Renal pelvis (tissue), 12 donors: ENCODE results near the gene TP53TG3F. TPM values are rescaled to one million over a fixed set of nuclear protein-coding genes. Genes with fewer than 3 reads are reported as not detected.
"Not testable (repeated sequence)": the region's sequence is repeated elsewhere in the genome, so short reads cannot be mapped to it uniquely, and the experiment has no call there.

Source experiments
- DNase-seq: peaks from one replicate; pipeline ENCODE4 v3.0.0-alpha.2; 2013
- long read RNA-seq, 16 experiments: transcript quantifications; one replicate each; lab custom pipeline, GENCODE V29; 2026
- polyA plus RNA-seq, 3 donors: library from polyadenylated mRNA; unstranded; fragments of 120-200 nt; gene quantifications; one replicate each; pipeline ENCODE4 v1.2.1, GENCODE V29; 2013; ENCODE audit not compliant: insufficient read length in 3 of 3

TP53TG3F gene
- polyA plus RNA-seq = not detected
- long read RNA-seq, donor 1 = 0 reads
- long read RNA-seq, donor 2 = 0 reads
- long read RNA-seq, donor 3 = 0 reads
- long read RNA-seq, donor 4 = 0 reads
- long read RNA-seq, donor 5 = 0 reads
- long read RNA-seq, donor 6 = 0 reads
- long read RNA-seq, donor 7 = 0 reads
- long read RNA-seq, donor 8 = 0 reads
- long read RNA-seq, donor 9 = 0 reads
- long read RNA-seq, donor 10 = 0 reads
- long read RNA-seq, donor 11 = 0 reads
- long read RNA-seq, donor 12 = 0 reads
- long read RNA-seq, donor 13 = 0 reads
- long read RNA-seq, donor 14 = 0 reads
- long read RNA-seq, donor 15 = 0 reads
- long read RNA-seq, donor 16 = 0 reads

GRCh38 chr16:33459312-33459711, at the start of gene TP53TG3F:
TSS of gene TP53TG3F (plus strand) at chr16:33459612. CDS start at chr16:33459680, 68 bp downstream.
- DNase-seq = not testable (repeated sequence)

- not testable (repeated sequence) for DNase-seq
Measured at GRCh38 chr16:33491611-33492010, 32.2 kb downstream of the TP53TG3F start.

- DNase-seq = not testable (repeated sequence)
Measured at GRCh38 chr16:33507231-33507630, 47.8 kb downstream of the TP53TG3F start.

- not testable (repeated sequence) for DNase-seq
Measured at GRCh38 chr16:33509070-33509469, 49.7 kb downstream of the TP53TG3F start.

- DNase-seq = not testable (repeated sequence)
Measured at GRCh38 chr16:33509906-33510305, 50.5 kb downstream of the TP53TG3F start.

Other genes with a start within 250 kb of the TP53TG3F start
- gene TP53TG3E, start 155.3 kb upstream of the TP53TG3F start, polyA plus RNA-seq = under 1 TPM in 1 of 3 donors, not detected in 2; 0.34 TPM
- gene TP53TG3B, start 98.8 kb upstream of the TP53TG3F start, polyA plus RNA-seq = not detected